ENCODE measurements around the gene RPS27L. TPM values are rescaled to one million over a fixed set of nuclear protein-coding genes. Genes with fewer than 3 reads are reported as not detected.

RPS27L gene
- 119 and 120 TPM in 2 replicates for total RNA-seq

DNA sequence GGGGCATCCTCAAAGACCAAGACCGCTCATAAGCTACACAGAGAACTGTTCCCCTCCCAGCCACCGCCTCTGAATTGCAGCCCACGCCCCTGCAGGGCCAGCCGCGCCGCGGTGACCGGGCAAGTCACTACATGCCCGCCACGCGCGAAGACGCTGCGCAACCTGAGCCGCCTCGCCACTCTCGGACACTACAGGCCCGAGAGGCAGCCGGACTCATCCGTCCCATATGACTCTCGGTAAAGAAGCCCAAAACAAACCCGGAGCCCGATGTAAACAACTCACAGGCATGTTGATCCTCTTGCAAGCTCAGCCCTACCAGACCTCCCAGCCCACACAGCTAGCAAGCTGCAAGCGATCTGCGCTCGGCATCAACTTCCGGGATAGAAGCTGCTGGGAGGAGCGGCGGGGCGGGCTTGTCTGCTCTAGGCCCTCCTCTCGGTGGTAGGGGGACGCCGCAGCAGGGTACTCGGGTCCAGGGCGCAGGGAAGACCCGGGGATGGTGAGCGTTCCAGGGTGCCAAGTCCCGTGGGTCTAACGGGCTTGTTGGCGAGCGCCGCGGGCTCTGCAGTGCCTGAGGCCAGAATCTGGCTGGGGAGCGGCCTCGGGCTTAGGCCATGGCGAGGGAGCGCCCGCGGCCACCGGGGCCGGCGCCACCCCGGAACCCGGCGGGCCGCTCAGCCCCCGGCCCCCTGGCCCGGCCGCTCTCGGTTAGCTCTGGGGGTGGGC lies at the start of gene RPS27L:
Gene RPS27L (minus strand): TSS at position 360 of the 726 bp plus-strand sequence. CDS start 72 bp downstream, at position 288.

DNA sequence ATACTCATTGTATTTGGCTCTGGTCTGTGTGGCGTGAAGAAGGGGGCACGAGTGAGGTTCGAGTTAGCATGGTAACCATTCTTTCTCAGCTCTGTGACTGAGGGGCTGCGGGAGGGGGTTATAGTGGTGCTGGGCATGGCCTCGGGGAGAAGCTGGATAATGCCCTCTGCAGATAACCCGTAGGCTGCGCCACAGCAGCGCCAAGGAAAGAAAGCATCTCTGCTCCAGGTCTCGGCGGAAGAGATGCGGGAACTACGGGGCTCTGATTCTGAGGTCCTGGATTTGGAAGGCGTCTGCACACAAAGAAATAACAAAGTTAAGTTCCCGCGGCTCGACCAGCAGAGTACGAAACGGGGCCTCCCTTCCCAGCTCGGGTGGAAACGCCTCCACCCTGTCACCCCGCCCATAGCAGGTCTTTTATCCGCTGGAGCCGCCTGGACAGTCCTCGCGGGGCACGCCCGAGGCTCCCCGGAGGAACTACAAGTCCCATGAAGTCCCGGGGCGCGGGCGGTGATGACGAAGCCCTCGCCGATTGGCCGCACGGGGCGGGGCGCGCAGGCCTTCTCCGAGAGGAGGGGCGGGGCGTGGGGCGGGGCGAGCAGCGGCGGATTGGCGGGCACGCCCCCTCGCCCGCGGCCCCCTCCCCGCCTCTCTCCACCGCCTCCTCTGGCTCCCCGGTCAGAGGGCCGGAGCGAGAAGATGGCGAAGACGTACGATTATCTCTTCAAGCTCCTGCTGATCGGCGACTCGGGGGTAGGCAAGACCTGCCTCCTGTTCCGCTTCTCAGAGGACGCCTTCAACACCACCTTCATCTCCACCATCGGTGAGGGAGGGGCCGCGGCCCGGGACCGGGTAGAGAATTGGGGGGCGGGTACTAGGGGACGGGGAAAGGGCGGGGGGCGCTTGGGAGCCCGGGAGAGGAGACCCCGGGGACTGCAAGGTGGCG lies 31.9 kb upstream of the RPS27L start, which contains the start of gene RAB8B:
Gene RAB8B (plus strand): TSS at position 681 of the 946 bp plus-strand sequence. CDS start 19 bp downstream, at position 700.

DNA sequence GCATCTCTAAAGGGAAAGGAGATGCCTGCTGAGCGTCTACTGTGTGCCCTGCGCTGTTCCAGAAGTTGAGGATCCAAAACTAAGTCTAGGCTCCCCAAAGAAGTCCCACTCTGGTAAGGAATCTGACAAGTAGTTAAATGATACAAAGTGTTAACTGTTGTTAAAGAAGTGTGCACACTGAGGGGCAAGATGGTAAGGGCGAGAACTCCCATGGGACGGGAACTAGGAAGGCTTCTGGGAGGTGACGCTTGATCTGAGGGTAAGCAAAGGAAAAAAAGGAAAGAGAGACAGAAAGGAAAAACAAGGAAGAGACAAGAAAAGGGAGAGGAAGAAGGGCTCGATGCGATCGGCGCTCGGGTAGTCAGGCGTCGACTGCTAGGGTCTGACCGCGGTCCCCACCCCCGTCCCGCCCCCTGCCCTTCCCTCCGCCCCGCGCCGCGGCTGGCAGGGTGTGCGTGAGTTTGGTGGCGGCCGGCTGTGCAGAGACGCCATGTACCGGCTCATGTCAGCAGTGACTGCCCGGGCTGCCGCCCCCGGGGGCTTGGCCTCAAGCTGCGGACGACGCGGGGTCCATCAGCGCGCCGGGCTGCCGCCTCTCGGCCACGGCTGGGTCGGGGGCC lies 35.8 kb downstream of the RPS27L start, which contains the start of gene LACTB:
Gene LACTB (plus strand): TSS at position 480 of the 620 bp plus-strand sequence. CDS start 11 bp downstream, at position 491.

Other genes with a start within 250 kb of the RPS27L start
- gene TPM1, start 114.7 kb downstream of the RPS27L start, total RNA-seq = 471 and 745 TPM in 2 replicates
- gene LACTB, start 35.6 kb downstream of the RPS27L start, total RNA-seq = 9.6 and 12.4 TPM in 2 replicates
- 14.6 and 22.0 TPM in 2 replicates for gene RAB8B, start 32.1 kb upstream of the RPS27L start, total RNA-seq
- gene APH1B, start 120.1 kb upstream of the RPS27L start, total RNA-seq = 6.2 and 10.6 TPM in 2 replicates
- 7.2 and 12.4 TPM in 2 replicates for gene CA12, start 224.4 kb upstream of the RPS27L start, total RNA-seq

Data from mesangial cell (primary cell).